HG02885 (cell line): Measurements from ENCODE around the gene CCDC82.

ENCODE experiments used
- ATAC-seq: cut with Tn5 transposase; IDR thresholded peaks from one replicate; pipeline ENCODE4 v1.9.1; 2021; ENCODE audit warnings: mild to moderate bottlenecking; ENCODE audit not compliant: unreplicated experiment, poor library complexity

CCDC82 gene

GRCh38 chr11:96310236-96310635 is 79.5 kb downstream of the CCDC82 start:
- no peak for ATAC-seq

GRCh38 chr11:96309643-96310017 is 80.1 kb downstream of the CCDC82 start:
- no peak for ATAC-seq

GRCh38 chr11:96309016-96309642 is 80.6 kb downstream of the CCDC82 start:
- ATAC-seq: no peak

- ATAC-seq: no peak
Measured at GRCh38 chr11:96307776-96308140, 82.0 kb downstream of the CCDC82 start.

GRCh38 chr11:96306933-96307775 is 82.6 kb downstream of the CCDC82 start:
- no peak for ATAC-seq

GRCh38 chr11:96306600-96306932 is 83.1 kb downstream of the CCDC82 start:
- no peak for ATAC-seq

GRCh38 chr11:96306071-96306470 is 83.6 kb downstream of the CCDC82 start:
- ATAC-seq: no peak

GRCh38 chr11:96303980-96304379 is 85.7 kb downstream of the CCDC82 start:
- no peak for ATAC-seq

GRCh38 chr11:96303064-96303463 is 86.6 kb downstream of the CCDC82 start:
- no peak for ATAC-seq
